NB4 (cell line): Measurements from ENCODE around the gene AFTPH.

Experiments
- DNase-seq: peaks from one replicate; pipeline ENCODE4 v3.0.0; 2010; ENCODE audit warnings: low read depth
- H3K4me3 ChIP-seq: one replicate; pipeline ENCODE4 v1.5.1; 2011; ENCODE audit warnings: mild to moderate bottlenecking, low read depth, low read length, moderate library complexity
- MYC ChIP-seq: IDR thresholded peaks from 2 replicates; pipeline ENCODE4 v1.6.1; 2011; ENCODE audit warnings: low read depth, low read length
- POLR2A ChIP-seq: IDR thresholded peaks from 2 replicates; pipeline ENCODE4 v1.6.1; 2011; ENCODE audit warnings: mild to moderate bottlenecking; ENCODE audit not compliant: insufficient read length; ENCODE audit errors: extremely low read depth
- TF ChIP-seq, protein P1 (sequence below): IDR thresholded peaks from one replicate; pipeline ENCODE4 v1.5.1; 2012; ENCODE audit warnings: low read depth, low read length
- TF ChIP-seq, protein P2 (sequence below): IDR thresholded peaks from 2 replicates; pipeline ENCODE4 v1.6.1; 2011; ENCODE audit warnings: low read depth, low read length

The AFTPH gene

GRCh38 chr2:64638502-64639120, 114.5 kb downstream of the AFTPH start:
- no peak overlapping the region for H3K4me3 ChIP-seq
- no peak for DNase-seq
- TF ChIP-seq, protein P1, sequence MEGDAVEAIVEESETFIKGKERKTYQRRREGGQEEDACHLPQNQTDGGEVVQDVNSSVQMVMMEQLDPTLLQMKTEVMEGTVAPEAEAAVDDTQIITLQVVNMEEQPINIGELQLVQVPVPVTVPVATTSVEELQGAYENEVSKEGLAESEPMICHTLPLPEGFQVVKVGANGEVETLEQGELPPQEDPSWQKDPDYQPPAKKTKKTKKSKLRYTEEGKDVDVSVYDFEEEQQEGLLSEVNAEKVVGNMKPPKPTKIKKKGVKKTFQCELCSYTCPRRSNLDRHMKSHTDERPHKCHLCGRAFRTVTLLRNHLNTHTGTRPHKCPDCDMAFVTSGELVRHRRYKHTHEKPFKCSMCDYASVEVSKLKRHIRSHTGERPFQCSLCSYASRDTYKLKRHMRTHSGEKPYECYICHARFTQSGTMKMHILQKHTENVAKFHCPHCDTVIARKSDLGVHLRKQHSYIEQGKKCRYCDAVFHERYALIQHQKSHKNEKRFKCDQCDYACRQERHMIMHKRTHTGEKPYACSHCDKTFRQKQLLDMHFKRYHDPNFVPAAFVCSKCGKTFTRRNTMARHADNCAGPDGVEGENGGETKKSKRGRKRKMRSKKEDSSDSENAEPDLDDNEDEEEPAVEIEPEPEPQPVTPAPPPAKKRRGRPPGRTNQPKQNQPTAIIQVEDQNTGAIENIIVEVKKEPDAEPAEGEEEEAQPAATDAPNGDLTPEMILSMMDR = no peak
- no peak for TF ChIP-seq MYC
- no peak for TF ChIP-seq POLR2A
- TF ChIP-seq, protein P2, sequence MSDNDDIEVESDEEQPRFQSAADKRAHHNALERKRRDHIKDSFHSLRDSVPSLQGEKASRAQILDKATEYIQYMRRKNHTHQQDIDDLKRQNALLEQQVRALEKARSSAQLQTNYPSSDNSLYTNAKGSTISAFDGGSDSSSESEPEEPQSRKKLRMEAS = no peak

DNA sequence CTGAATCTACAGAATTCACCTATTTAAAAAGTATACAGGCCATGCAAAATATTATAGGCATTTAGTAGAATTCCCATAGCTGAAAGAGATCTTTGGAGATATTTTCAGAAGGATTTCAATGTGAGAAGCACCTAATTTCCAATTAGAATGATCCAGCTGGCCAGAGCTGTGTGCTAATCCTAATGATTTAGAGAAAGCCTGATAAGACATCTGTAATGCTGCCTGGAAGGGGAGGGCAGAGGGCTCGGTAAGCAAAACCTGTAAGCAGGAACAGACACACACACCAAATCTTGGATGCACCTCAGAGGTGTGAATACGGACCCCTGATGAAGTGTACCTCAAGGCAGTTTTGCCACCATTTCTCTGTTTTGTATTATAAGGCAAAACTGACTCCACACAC, 115.6 kb downstream of the AFTPH start:
- TF ChIP-seq, protein P2 = no peak
- no peak for TF ChIP-seq MYC
- no peak for TF ChIP-seq POLR2A
- TF ChIP-seq, protein P1 = no peak
- no peak for DNase-seq

GRCh38 chr2:64640153-64641044, 116.3 kb downstream of the AFTPH start:
- TF ChIP-seq, protein P2 = no peak
- TF ChIP-seq MYC = no peak
- TF ChIP-seq POLR2A = no peak
- TF ChIP-seq, protein P1 = no peak
- DNase-seq = peak; percentile 53
- H3K4me3 ChIP-seq = no peak overlapping the region

More for the DNA sequence above, 115.6 kb downstream of the AFTPH start:
- H3K4me3 ChIP-seq = no peak overlapping the region

GRCh38 chr2:64641599-64641998, 117.5 kb downstream of the AFTPH start:
- no peak overlapping the region for H3K4me3 ChIP-seq
- DNase-seq = no peak
- TF ChIP-seq POLR2A (no peak), MYC (no peak)
- TF ChIP-seq, protein P2 = no peak
- TF ChIP-seq, protein P1 = no peak
